Bronchial epithelial cell (primary cell): ENCODE results near the gene DCP1B. TPM values are rescaled to one million over a fixed set of nuclear protein-coding genes. Genes with fewer than 3 reads are reported as not detected.
A peak's percentile ranks its signal among the peaks of the same experiment; 100 is the strongest.

ENCODE experiments used
- DNase-seq: peaks from one replicate; pipeline ENCODE4 v3.0.0-alpha.2; 2010; ENCODE audit warnings: low read depth
- FAIRE-seq: peaks from 2 replicates; lab custom pipeline; 2011; peaks lifted over from hg19 to GRCh38; lab: Jason Lieb, UNC
- H3K27me3 ChIP-seq: 2 replicates; pipeline ENCODE4 v1.5.1; 2011; ENCODE audit warnings: low read length; ENCODE audit not compliant: control insufficient read depth, insufficient read depth
- H3K36me3 ChIP-seq: 2 replicates; pipeline ENCODE4 v1.5.1; 2011; ENCODE audit warnings: low read length; ENCODE audit not compliant: control insufficient read depth, insufficient read depth
- H3K4me3 ChIP-seq: 2 replicates; pipeline ENCODE4 v1.5.1; 2011; ENCODE audit warnings: mild to moderate bottlenecking, low read depth, low read length, control low read depth
- total RNA-seq: library from RNA; depleted of rRNA; stranded (reverse); fragments of >200 nt; gene quantifications from 2 replicates; pipeline ENCODE4 v1.2.1, GENCODE V29; 2014
- TF ChIP-seq, protein P1 (sequence below): IDR thresholded peaks from 2 replicates; pipeline ENCODE4 v1.5.1; 2011; ENCODE audit warnings: mild to moderate bottlenecking, moderate library complexity, low read length, control low read depth, inconsistent platforms; ENCODE audit not compliant: insufficient read depth, severe bottlenecking

The DCP1B gene
- total RNA-seq, 1 donor from 2014 or later: 1.3 TPM

DNA sequence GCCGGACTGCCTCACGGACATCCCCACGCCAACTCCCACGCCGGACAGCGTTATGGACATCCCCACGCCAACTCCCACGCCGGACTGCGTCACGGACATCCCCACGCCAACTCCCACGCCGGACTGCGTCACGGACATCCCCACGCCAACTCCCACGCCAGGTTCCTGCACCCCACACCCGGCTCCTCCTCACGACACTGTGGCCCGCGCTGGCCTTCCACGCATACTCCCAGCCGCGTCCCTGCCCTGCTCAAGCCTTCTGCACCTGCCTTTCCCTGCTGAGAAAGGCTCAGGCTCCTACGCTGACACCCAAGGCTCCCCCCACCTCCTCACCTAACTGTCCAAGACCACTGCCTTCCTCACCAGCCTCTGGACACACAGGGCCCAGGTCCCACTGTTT is 95.5 kb downstream of the DCP1B start:
- FAIRE-seq (no peak), DNase-seq (no peak)
- TF ChIP-seq, protein P1, sequence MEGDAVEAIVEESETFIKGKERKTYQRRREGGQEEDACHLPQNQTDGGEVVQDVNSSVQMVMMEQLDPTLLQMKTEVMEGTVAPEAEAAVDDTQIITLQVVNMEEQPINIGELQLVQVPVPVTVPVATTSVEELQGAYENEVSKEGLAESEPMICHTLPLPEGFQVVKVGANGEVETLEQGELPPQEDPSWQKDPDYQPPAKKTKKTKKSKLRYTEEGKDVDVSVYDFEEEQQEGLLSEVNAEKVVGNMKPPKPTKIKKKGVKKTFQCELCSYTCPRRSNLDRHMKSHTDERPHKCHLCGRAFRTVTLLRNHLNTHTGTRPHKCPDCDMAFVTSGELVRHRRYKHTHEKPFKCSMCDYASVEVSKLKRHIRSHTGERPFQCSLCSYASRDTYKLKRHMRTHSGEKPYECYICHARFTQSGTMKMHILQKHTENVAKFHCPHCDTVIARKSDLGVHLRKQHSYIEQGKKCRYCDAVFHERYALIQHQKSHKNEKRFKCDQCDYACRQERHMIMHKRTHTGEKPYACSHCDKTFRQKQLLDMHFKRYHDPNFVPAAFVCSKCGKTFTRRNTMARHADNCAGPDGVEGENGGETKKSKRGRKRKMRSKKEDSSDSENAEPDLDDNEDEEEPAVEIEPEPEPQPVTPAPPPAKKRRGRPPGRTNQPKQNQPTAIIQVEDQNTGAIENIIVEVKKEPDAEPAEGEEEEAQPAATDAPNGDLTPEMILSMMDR: no peak
- H3K4me3 ChIP-seq: no peak overlapping the region
- no peaks in the 10 kb centered on the region for H3K27me3 ChIP-seq
- no peaks in the 10 kb centered on the region for H3K36me3 ChIP-seq

- DNase-seq (no peak), FAIRE-seq (no peak)
- TF ChIP-seq, protein P1: no peak
- Histone ChIP-seq H3K36me3 (no peaks in the 10 kb centered on the region), H3K27me3 (no peaks in the 10 kb centered on the region), H3K4me3 (peak overlapping the region; percentile 4)
Observed at GRCh38 chr12:1907652-1908611, 96.3 kb downstream of the DCP1B start.

GRCh38 chr12:1906579-1906978 is 97.7 kb downstream of the DCP1B start:
- Histone ChIP-seq H3K27me3 (no peaks in the 10 kb centered on the region), H3K36me3 (no peaks in the 10 kb centered on the region), H3K4me3 (no peak overlapping the region)
- FAIRE-seq: no peak
- DNase-seq: no peak
- TF ChIP-seq, protein P1: no peak

GRCh38 chr12:1904875-1905274 is 99.4 kb downstream of the DCP1B start:
- DNase-seq: no peak
- no peak for FAIRE-seq
- TF ChIP-seq, protein P1: no peak

GRCh38 chr12:1896964-1897363 is 107.3 kb downstream of the DCP1B start:
- no peaks in the 10 kb centered on the region for H3K27me3 ChIP-seq
- TF ChIP-seq, protein P1: no peak
- H3K4me3 ChIP-seq: no peak overlapping the region
- DNase-seq: no peak
- no peak for FAIRE-seq
- no peaks in the 10 kb centered on the region for H3K36me3 ChIP-seq

More at GRCh38 chr12:1904875-1905274, 99.4 kb downstream of the DCP1B start:
- Histone ChIP-seq H3K27me3 (no peaks in the 10 kb centered on the region), H3K4me3 (no peak overlapping the region), H3K36me3 (no peaks in the 10 kb centered on the region)

Other genes with a start within 250 kb of the DCP1B start
- not detected in 2 replicates for gene LRTM2, start 183.9 kb downstream of the DCP1B start, total RNA-seq
- 0.13 TPM in 1 of 2 replicates, not detected in the other for gene CACNA2D4, start 85.8 kb downstream of the DCP1B start, total RNA-seq
- not detected in 2 replicates for gene CACNA1C, start 48.5 kb upstream of the DCP1B start, total RNA-seq